HG03520 (cell line): ENCODE results near the gene ESRRB.

Source experiments
- ATAC-seq: cut with Tn5 transposase; IDR thresholded peaks from one replicate; pipeline ENCODE4 v1.9.1; 2021; ENCODE audit warnings: mild to moderate bottlenecking, moderate library complexity; ENCODE audit not compliant: unreplicated experiment

ESRRB gene

DNA sequence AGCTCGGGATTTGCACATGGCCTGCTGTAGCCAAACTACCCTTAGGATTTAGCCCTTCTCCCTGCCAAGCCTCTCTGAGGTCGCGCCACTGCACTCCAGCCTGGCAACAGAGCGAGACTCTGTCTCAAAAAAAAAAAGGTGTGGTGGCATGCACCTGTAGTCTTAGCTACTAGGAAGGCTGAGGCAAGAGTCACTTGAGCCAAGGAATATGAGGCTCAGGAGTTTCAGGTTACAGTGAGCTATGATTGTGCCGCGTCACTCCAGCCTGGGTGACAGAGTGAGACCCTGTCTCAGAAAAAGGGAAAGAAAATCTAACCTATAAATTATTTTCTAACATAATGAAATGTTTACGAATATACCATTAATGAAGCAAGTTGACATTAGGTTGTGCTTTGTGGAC lies 29.7 kb downstream of the ESRRB start:
- ATAC-seq = no peak

DNA sequence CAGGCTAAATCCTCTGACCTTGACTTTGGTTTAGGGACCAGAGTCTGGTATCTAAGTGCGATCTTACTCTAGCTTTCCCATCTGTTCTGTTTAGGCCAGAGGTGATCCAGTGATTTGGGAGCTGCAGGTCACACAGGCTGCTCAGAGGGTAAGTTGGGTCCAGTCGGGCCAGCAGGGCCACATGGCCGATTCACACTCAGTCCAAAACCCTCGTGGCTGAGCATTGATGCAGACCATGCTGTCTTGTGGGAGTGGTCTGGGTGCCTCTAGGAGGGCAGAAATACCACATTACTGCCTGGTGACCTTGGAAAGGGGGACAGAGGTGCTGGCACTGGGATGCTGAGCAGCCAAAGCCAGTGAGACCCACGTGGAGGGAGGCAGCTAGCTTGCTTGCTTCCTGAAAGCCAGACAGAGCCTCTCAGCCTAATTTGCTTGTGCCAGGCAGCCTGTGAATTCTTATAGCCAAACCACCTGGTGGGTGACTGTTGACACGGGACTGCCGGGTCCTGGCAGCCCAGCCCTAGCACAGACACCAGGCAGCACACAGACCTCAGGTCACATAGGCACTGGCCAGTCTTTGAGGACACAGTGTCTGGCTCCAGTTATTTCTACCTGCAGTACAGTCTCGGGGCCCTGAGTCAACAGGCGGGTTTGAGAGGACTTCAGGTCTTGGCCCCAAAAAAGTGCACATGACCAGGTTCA lies 31.7 kb downstream of the ESRRB start:
- no peak for ATAC-seq

DNA sequence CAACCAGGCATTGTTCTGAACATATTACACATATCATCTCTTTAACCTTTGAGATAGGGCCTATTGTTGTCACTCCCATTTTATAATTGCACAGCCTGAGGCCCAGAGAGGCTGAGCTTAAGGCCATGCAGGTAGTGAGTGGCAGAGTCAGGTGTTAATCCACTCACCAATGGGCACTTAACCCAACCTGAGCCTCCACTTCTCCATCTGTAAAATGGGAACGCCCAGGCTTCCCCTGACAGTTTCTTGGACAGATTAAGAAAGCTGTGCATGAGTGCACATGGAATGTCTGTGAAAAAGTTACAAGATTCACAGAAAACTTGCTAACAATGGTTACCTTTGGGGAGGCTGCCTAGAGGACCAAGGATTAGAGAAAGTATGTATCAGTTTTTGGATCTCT lies 32.9 kb downstream of the ESRRB start:
- ATAC-seq = no peak

DNA sequence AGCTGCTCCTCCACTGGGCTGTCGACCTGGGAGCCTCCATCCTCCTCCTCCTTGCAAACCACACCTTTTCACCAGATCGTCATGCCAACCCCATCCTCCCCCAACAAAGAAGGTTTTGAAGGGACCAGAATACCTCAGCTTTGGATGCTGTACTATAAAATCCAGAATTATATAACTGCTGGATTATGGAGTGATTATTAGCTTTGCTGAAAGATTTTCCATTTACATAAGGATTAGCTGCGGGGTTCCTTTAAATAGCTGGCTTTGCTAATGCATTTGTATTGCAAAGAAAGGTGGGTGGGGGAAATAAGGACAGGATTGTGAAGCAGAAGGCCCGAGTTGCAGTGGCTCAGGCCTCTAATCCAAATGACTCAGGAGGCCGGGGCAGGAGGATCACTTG lies 36.6 kb downstream of the ESRRB start:
- no peak for ATAC-seq

DNA sequence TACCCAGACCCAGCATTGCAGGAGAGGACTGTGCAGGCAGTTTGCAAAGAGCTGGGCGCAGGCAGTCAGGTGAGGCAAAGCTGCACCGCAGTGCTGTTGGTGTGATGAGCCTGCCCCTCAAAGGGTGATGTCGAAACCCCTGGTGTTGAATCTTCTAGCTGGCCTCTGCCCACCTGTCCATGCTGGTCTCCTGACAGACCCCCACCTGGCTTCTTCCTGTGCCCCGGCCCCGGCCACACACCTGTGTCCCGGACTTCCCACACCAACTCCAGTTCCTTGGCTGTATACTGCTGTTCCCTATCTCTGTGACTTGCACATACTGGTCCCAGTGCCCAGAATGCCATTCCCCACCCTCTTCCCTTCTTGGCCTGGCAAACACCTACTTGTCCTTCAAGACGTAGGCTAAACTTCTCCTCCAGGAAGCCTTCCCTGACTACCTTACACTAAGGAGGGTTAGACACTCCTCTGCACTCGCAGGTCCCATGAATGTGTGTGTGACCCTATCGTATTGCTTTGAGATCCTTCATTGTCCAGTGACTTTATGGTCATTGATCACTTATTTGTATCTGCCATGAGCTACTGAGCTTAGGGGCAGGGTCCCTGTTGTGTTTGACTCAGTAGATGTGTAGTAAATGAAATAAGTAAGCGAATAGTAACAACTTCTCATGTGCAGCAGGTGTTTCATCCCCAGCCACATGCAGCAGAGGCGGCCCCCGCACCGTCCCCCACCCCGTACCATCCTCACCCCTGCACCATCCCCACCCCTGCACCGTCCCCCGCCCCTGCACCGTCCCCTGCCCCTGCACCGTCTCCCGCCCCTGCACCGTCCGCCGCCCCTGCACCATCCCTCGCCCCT lies 37.4 kb downstream of the ESRRB start:
- ATAC-seq = no peak

DNA sequence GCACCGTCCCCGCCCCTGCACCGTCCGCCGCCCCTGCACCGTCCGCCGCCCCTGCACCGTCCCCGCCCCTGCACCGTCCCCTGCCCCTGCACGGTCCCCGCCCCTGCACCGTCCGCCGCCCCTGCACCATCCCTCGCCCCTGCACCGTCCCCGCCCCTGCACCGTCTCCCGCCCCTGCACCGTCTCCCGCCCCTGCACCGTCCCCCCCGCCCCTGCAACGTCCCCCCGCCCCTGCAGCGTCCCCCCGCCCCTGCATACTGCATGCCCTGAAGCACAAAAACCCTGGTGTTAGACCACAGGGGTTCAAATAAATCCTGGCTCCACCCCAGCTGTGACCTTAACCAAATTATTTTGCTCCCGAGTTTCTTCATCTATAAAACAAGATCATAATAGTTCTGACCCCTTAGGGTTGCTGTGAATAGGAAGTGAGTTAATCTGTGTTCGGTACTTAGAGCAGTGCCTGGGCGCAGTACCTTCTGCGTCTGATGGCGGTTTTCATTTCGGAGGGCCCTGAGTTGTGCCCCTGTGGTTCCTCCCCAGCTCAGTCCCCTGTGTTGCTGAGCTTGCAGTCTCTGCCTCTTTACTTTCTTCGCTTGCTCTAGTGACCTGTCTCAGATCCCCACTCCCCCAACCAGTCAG lies 38.1 kb downstream of the ESRRB start:
- no peak for ATAC-seq

DNA sequence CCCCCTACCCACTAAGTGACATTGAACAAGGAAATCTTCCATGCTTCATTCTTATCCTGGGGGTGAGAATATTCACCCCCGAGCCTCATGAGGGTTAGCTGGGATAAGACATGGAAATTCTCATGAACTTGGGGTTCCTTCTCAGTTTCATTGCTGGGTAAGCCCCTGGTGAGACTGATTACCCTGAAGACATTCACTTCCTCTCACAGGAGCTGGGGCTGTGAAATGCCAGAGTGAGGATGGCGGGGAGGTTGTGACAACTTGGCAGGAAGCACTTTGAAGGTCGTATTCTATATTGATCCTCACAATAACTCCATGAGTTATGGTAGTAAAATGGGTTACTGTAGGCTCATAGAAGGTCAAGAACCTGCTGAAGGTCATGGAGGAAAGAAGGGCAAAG lies 43.5 kb downstream of the ESRRB start:
- ATAC-seq = no peak

DNA sequence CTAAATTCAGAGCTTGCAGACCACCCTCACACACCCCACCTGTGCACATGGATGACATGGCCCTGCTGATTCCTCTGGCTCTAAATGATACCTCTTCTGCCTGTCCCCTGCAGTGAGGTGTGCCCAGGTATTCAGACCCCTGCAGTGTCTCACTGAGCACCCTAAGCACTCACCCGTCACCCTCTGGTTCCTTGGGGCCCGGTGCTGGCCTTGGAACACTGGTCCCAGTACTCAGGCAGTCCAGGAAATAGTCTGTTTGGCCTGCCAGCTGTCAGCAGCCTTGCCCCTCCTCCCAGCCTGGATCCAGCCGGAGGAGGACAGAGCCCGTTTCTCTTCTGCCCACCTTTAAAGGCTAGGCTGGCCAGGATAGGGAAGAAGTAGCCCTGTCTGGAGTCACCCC lies 44.9 kb downstream of the ESRRB start:
- ATAC-seq = no peak

DNA sequence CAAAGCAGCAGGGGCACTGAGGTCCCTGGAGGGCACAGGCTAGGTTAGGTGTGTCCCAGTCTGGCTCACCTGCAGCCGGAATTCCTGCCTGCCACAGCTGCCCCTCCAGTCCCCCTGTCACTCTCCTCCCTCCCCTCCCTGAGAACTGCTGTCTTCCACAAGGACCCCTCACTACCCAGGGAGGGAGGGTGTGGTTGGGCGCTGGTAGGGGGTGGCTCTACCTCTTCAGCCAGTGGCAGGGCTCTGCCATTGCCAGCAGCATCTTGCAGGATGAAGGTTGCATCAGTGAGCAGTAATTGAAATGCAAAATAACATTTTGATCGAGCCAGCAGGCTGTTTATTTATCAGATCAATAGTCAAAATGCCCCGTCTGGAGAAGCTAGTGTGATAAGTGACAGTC lies 45.7 kb downstream of the ESRRB start:
- no peak for ATAC-seq

DNA sequence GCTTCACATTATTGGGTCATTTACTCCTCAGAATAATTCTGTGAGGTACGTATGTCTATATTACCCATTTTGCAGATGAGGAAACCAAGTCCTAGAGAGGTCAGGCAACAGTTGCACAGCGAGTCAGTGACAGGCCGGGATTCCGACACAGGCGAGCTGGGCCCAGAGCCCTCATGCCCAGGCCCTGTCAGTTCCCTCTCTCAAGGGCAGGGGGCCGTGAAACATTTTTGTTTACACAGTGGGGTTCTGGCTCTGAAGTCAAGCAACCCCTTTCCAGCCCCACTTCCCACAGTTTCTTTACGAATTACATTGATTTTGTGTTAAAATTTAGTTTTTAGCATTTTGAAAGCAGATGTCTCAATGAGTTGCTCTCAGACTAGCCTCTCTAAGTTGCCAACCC lies 46.7 kb downstream of the ESRRB start:
- ATAC-seq = no peak

DNA sequence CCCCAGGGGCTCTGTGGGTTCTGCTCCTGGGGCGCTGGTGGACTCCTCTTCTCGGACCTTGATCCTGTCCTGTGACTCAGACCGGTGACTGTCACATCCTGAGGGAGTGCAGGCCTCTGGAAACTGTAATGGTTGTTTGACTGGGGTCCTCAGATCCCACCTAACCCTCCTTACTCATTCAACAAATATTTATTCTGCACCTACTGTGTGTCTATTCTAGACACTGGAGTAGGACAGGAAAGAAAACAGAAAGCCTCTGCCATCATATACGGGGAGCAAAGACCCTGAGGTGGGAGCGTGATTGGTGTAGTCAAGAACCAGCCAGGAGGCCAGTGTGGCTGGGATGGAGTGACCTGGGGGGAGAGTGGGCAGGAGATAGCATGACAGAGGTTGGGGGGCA lies 47.6 kb downstream of the ESRRB start:
- no peak for ATAC-seq

DNA sequence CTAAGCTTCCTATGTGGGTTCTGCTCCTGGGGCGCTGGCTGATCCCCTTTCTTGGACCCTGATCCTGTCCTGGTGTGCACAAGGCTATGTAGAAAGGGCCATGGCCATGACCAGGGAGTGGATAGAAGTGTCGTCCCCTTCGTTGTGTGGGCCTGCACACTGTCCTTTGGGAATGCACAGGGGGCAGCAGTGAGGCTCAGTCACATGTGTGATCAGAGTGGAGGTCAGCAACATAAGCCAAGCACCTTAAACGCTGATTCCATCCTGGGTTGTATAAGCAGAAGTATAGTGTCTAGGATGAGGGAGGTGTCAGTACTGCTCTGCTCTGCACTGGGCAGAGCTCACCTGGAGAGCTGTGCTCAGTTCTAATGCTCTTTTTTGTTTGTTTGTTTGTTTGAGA lies 48.4 kb downstream of the ESRRB start:
- ATAC-seq = no peak

DNA sequence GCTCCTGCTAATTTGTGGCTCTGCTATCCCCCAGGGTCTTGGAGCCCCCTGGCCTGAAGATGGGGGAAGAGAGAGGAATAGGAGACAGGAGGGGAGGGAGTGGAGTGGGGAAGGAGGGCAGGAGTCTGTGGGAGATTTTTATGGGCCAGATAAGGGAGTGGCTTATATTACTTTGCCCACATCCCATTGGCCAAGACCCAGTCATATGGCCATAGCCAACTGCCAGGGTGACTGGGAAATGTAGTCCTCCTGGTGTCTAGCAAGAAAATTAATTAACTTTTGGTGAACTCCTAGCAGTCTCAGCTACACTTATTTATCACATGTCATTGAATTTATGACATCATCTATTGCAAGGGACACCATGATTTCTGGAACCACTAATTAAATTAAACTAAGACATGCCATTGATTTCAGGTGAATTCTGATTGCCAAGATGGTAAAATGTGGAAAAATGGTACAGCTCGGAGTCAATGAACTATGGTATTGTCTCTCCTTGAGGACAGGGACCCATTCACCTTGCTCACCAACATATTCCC lies 50.3 kb downstream of the ESRRB start:
- ATAC-seq = no peak

DNA sequence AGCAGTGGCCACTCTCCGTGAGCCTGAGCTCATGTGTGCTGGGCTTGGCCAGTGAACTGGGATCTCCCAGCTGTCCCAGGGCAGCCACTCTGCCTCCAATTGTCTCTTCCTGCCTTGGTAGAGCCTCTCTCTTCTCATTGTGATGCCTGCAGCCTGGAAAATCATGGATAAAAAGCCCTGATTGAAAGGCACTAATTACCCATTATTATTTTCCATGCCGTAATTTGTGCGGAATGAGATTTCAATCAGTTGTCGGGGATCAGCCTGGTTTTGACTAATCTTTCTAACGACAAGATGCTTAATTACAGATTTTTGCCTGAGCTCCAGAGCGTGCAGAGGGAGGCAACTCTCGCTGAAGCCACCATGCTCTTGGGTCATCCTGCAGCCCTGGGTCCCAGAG lies 52.7 kb downstream of the ESRRB start:
- ATAC-seq = no peak

DNA sequence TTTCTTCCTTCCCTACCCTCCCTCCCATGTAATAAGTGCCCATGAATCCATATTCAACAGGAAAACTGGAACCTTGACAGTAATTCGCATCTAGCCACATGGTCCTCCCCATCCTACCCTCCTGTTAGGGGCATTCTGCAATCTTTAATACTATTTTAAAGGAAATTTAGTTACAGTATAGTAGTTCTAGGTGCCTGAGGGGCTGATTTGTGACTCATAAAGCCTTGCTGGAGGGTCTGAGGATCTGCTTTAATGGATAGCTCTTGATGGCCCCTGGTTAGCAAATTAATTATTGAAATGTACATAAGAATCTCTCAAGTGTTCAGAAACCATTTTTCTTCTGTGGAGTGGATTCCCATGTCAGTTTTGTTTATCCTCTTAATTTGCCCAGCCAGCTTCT lies 54.1 kb downstream of the ESRRB start:
- ATAC-seq = no peak

DNA sequence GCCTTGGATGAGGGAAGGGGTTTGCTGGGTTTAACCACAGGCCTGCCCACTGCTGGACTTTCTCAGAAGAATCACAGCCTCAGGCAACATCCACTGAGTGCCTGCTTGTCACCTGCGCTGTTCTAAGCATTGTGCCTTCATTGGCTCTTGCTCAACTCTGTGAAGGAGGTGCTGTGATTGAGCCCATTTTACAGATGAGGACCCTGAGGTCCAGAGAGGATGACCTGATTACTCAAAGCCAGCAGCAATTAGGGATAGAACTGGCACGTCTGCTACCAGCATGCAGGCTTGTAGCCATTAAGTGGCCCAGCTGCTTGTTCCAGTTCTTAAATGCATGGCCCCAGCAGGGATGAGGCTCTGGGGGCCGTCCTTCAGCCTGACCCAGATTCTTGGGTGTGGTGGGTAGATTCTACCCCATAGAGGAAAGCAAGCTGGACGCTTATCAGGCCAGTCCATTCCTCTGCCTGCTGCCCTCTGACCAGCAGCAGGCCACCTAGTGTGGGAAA lies 54.6 kb downstream of the ESRRB start:
- no peak for ATAC-seq

DNA sequence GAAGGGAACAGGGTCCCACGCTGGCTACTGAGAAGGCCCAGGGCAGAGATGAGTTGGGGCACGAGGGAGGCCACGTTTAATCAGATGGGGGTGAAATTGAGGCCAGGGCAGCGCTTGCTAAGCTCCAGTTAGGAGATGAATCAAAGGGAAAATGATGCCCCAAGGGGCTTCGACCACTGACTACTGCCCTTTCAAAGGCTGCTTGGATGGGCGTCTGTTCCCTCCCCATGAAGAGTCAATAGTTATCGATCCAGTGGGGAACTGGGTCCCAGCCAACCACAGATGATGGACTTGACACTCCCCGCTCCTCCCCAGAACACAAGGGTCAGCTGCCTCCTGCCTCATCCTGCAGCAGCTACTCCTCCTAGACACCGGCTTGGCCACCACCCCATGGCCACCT lies 55.6 kb downstream of the ESRRB start:
- ATAC-seq = no peak

DNA sequence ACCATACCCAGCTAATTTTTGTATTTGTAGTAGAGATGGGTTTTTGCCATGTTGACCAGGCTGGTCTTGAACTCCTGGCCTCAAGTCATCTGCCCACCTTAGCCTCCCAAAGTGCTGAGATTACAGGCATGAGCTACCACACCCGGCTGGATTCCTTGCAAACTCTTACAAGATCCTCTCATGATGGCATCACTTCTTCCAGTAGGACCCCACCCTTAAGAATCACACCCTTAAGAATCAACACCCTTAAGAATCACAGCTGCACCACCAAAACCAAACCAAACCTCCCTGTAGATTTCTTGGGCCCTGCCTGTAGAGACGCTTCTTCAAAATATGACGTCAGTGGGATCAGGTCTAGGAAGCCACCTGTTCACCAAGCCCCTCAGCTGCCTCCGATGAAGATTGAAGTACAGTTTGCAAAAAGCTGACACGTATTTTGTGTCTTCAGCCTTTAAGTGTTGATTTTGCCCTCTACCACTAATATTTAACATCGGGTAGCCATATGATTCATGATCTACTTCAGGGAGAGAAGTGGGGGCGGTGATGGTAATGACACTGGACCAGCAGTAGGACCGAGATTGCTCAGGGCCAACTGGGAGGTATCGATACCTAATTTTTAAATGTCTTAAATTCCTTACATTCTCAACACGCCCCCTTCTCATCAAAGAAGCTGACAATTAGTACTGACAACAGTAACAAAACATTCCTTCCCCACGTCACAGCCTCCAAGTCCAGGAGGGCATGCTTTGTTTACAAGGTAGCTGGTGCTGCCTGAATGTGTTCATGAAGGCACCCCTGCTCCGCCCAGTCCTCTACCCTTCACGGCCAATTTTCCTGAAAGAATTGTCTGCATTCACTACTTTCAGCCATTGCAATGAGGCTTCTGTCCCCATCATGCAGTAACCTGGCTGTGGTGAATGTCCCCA lies 57.2 kb downstream of the ESRRB start:
- no peak for ATAC-seq

DNA sequence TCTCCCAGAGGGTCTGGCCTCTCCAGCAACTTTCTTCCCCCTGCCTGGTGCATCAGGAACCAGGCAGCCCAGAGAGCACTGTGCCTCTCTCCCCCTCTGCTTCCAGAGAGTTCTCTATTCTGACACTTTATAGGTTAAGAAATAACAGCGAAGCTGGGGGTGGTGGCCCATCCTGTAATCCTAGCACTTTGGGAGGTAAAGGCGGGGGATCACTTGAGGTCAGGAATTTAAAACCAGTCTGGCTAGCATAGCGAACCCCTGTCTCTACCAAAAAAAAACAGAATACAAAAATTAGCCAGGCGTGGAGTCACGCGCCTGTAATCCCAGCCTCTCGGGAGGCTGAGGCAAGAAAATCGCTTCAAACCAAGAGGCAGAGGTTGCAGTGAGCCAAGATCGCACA lies 58.3 kb downstream of the ESRRB start:
- ATAC-seq = no peak

DNA sequence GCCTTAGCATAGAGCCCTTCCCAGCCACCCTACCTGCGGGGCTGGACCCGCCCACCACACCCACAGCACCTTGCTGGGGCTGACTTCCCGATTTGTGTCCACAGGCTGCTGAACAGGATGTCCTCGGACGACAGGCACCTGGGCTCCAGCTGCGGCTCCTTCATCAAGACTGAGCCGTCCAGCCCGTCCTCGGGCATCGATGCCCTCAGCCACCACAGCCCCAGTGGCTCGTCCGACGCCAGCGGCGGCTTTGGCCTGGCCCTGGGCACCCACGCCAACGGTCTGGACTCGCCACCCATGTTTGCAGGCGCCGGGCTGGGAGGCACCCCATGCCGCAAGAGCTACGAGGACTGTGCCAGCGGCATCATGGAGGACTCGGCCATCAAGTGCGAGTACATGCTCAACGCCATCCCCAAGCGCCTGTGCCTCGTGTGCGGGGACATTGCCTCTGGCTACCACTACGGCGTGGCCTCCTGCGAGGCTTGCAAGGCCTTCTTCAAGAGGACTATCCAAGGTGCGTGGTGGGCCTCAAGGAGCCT lies 63.4 kb downstream of the ESRRB start:
- no peak for ATAC-seq
